ENCODE data around the gene IL25. TPM values are rescaled to one million over a fixed set of nuclear protein-coding genes. Genes with fewer than 3 reads are reported as not detected.

The IL25 gene
- total RNA-seq, 1 donor from 2014 or later = not detected

- H3K27ac Mint-ChIP-seq = no peak overlapping the region
- H3K27me3 Mint-ChIP-seq = peaks cover 35% of the 10 kb centered on the region
- H3K4me3 Mint-ChIP-seq = no peak overlapping the region
- intact Hi-C loops (cut with micrococcal nuclease) = no loop called here
- no peak for TF ChIP-seq CTCF (IDR thresholded peaks at IDR 0.05)
- peaks cover 1% of the 10 kb centered on the region for H3K4me1 Mint-ChIP-seq
- CTCF ChIA-PET = no interaction called here
- DNase-seq (no peak), ATAC-seq (ENCODE audit: low read depth) (no peak)
- no peaks in the 10 kb centered on the region for H3K36me3 Mint-ChIP-seq (ENCODE audit: low read depth)
- no peaks in the 10 kb centered on the region for H3K9me3 Mint-ChIP-seq
- POLR2A ChIA-PET = no interaction called here
These were observed 39.2 kb downstream of the IL25 start for GRCh38 chr14:23411563-23412525.

- ATAC-seq (ENCODE audit: low read depth) (no peak), DNase-seq (no peak)
- Mint-ChIP-seq H3K4me3 (no peak overlapping the region), H3K4me1 (no peaks in the 10 kb centered on the region), H3K27ac (no peak overlapping the region), H3K27me3 (peaks cover 27% of the 10 kb centered on the region), H3K9me3 (no peaks in the 10 kb centered on the region), H3K36me3 (ENCODE audit: low read depth) (no peaks in the 10 kb centered on the region)
- ChIA-PET POLR2A (no interaction called here), CTCF (no interaction called here)
- no peak for TF ChIP-seq CTCF (IDR thresholded peaks at IDR 0.05)
- intact Hi-C loops (cut with micrococcal nuclease) = no loop called here
These were observed 41.1 kb downstream of the IL25 start for GRCh38 chr14:23413681-23414080.

GRCh38 chr14:23414254-23414653, 41.6 kb downstream of the IL25 start:
- CTCF ChIA-PET = no interaction called here
- H3K27me3 Mint-ChIP-seq = peaks cover 24% of the 10 kb centered on the region
- H3K36me3 Mint-ChIP-seq (ENCODE audit: low read depth) = no peaks in the 10 kb centered on the region

GRCh38 chr14:23414906-23415820, 42.6 kb downstream of the IL25 start:
- ATAC-seq (ENCODE audit: low read depth) = no peak
- Mint-ChIP-seq H3K9me3 (no peaks in the 10 kb centered on the region), H3K4me3 (no peak overlapping the region), H3K27ac (no peak overlapping the region), H3K36me3 (ENCODE audit: low read depth) (no peaks in the 10 kb centered on the region), H3K27me3 (peaks cover 24% of the 10 kb centered on the region), H3K4me1 (no peaks in the 10 kb centered on the region)
- TF ChIP-seq CTCF (IDR thresholded peaks at IDR 0.05) = no peak
- CTCF ChIA-PET = no interaction called here
- no peak for DNase-seq
- intact Hi-C loops (cut with micrococcal nuclease) = no loop called here
- POLR2A ChIA-PET = no interaction called here

More at GRCh38 chr14:23414254-23414653, 41.6 kb downstream of the IL25 start:
- intact Hi-C loops (cut with micrococcal nuclease) = no loop called here
- no peaks in the 10 kb centered on the region for H3K9me3 Mint-ChIP-seq
- TF ChIP-seq CTCF (IDR thresholded peaks at IDR 0.05) = no peak
- no peaks in the 10 kb centered on the region for H3K4me1 Mint-ChIP-seq
- POLR2A ChIA-PET = no interaction called here
- no peak overlapping the region for H3K4me3 Mint-ChIP-seq
- DNase-seq = no peak
- no peak for ATAC-seq (ENCODE audit: low read depth)
- no peak overlapping the region for H3K27ac Mint-ChIP-seq

Data from activated B cell treated with CpG ODN at 0.5 μM for 24 hours (primary cell).